HepG2 (cell line): Measurements from ENCODE around the gene DNPH1. TPM values are rescaled to one million over a fixed set of nuclear protein-coding genes. Genes with fewer than 3 reads are reported as not detected.

ENCODE experiments used
- CC2D1A ChIP-seq: sonication (generic); formaldehyde crosslinking; IDR thresholded peaks from 2 replicates; pipeline ENCODE4 v1.8.1; 2023; ENCODE audit warnings: mild to moderate bottlenecking, missing genetic modification reagents
- CREB1 ChIP-seq, 2 experiments: fragments of 450-650 bp in 1 of 2; IDR thresholded peaks; 2 replicates each; pipeline ENCODE4 v1.6.1; 2016 to 2017; ENCODE audit warnings: control low read depth in 1 of 2, mild to moderate bottlenecking in 1 of 2, missing compliant biosample characterization in 1 of 2, missing genetic modification characterization in 1 of 2
- HINFP ChIP-seq: sonication (generic); formaldehyde crosslinking; IDR thresholded peaks from 2 replicates; pipeline ENCODE4 v1.4.0; 2020; ENCODE audit warnings: low read depth, mild to moderate bottlenecking, missing genetic modification reagents
- HOXA9 ChIP-seq: sonication (generic); formaldehyde crosslinking; IDR thresholded peaks from 2 replicates; pipeline ENCODE4 v1.8.1; 2022; ENCODE audit warnings: missing genetic modification reagents, mild to moderate bottlenecking, moderate library complexity, borderline replicate concordance
- KDM4B ChIP-seq: sonication (generic); formaldehyde crosslinking; IDR thresholded peaks from 2 replicates; pipeline ENCODE4 v1.4.0; 2020; ENCODE audit warnings: missing genetic modification reagents
- KDM6A ChIP-seq: IDR thresholded peaks from 2 replicates; pipeline ENCODE4 v1.6.1; 2016; ENCODE audit warnings: low read depth
- NFKBIZ ChIP-seq: IDR thresholded peaks from 2 replicates; pipeline ENCODE4 v1.6.1; 2018; ENCODE audit warnings: missing genetic modification reagents, missing compliant biosample characterization
- PHB2 ChIP-seq: fragments of 450-650 bp; IDR thresholded peaks from 2 replicates; pipeline ENCODE4 v1.6.1; 2018; ENCODE audit not compliant: partially characterized antibody
- POGK ChIP-seq: sonication (generic); formaldehyde crosslinking; conservative IDR thresholded peaks from 2 replicates; pipeline ENCODE4 v1.8.0; 2022; ENCODE audit warnings: mild to moderate bottlenecking, moderate library complexity, missing genetic modification reagents
- PRDM4 ChIP-seq: sonication (generic); formaldehyde crosslinking; IDR thresholded peaks from 2 replicates; pipeline ENCODE4 v1.9.0; 2021; ENCODE audit warnings: missing genetic modification reagents, borderline replicate concordance
- RFXAP ChIP-seq: sonication (generic); formaldehyde crosslinking; IDR thresholded peaks from 2 replicates; pipeline ENCODE4 v1.4.0; 2020; ENCODE audit warnings: missing genetic modification reagents, borderline replicate concordance
- SAP130 ChIP-seq: IDR thresholded peaks from 2 replicates; pipeline ENCODE4 v1.6.1; 2016; ENCODE audit warnings: low read depth
- SPEN ChIP-seq: sonication (generic); formaldehyde crosslinking; IDR thresholded peaks from 2 replicates; pipeline ENCODE4 v1.5.1; 2020; ENCODE audit warnings: low read depth, mild to moderate bottlenecking, missing genetic modification reagents
- TMF1 ChIP-seq: sonication (generic); formaldehyde crosslinking; IDR thresholded peaks from 2 replicates; pipeline ENCODE4 v1.8.1; 2022; ENCODE audit warnings: low read depth, missing genetic modification reagents
- ZKSCAN8 ChIP-seq: IDR thresholded peaks from 2 replicates; pipeline ENCODE4 v1.6.1; 2016; ENCODE audit warnings: borderline replicate concordance, missing genetic modification reagents, missing compliant biosample characterization
- ZNF160 ChIP-seq: sonication (generic); formaldehyde crosslinking; IDR thresholded peaks from 2 replicates; pipeline ENCODE4 v1.8.0; 2022; ENCODE audit warnings: mild to moderate bottlenecking, inconsistent platforms, missing genetic modification reagents
- ZNF530 ChIP-seq: sonication (generic); formaldehyde crosslinking; IDR thresholded peaks from 2 replicates; pipeline ENCODE4 v1.5.0; 2020; ENCODE audit warnings: low read depth, mild to moderate bottlenecking, missing genetic modification reagents
- ZNF790 ChIP-seq: sonication (generic); formaldehyde crosslinking; IDR thresholded peaks from 2 replicates; pipeline ENCODE4 v1.8.0; 2022; ENCODE audit warnings: missing genetic modification reagents, mild to moderate bottlenecking, borderline replicate concordance
- ZNF800 ChIP-seq: sonication (generic); formaldehyde crosslinking; IDR thresholded peaks from 2 replicates; pipeline ENCODE4 v1.4.0; 2020; ENCODE audit warnings: missing genetic modification reagents
- polyA plus RNA-seq, 8 experiments: library from polyadenylated mRNA; depleted of rRNA in 3 of 8; stranded (reverse) in 7 of 8; unstranded in 1 of 8; fragments of >200 nt; fragmentation: Illumina TruSeq in 4 of 8; extraction: Trizol in 4 of 8; gene quantifications; 2 replicates each; pipeline versions ENCODE4 v1.2.1 to v1.2.3, GENCODE V29; 2011 to 2016; ENCODE audit warnings: low read depth in 4 of 8, missing spikeins in 1 of 8, mixed read lengths in 1 of 8; ENCODE audit not compliant: insufficient read depth in 1 of 8
- total RNA-seq, 5 experiments: library from RNA; depleted of rRNA; stranded (reverse); fragments of >200 nt; fragmentation: Illumina TruSeq; extraction: Trizol; gene quantifications; 2 replicates each; pipeline ENCODE4 v1.2.3, GENCODE V29; 2016; ENCODE audit warnings: low read depth in 1 of 5

The DNPH1 gene
- total and polyA plus RNA-seq, 2 of the 13 experiments (the other 11 are each of a cell fraction or from before 2014, with no cell fraction given) = 56.5 to 75.1 TPM

GRCh38 chr6:43274916-43275597 is 45.8 kb upstream of the DNPH1 start (continued):
- TF ChIP-seq HINFP (peak; percentile 82), SPEN (CRISPR knock-in tag) (peak; percentile 69; the same call in 1 of the 2 replicates), PHB2 (no peak), NFKBIZ (0 out of 2 replicates have a peak, but pooled peaks have one; percentile 18), HOXA9 (CRISPR knock-in tag) (no peak), TMF1 (CRISPR knock-in tag) (peak; percentile 88), POGK (CRISPR knock-in tag) (peak; percentile 68; the same call in 1 of the 2 replicates), SAP130 (CRISPR knock-in tag) (peak; percentile 56; the same call in 1 of the 2 replicates), KDM4B (CRISPR knock-in tag) (peak; percentile 67; the same call in 1 of the 2 replicates), ZNF160 (CRISPR knock-in tag) (0 out of 2 replicates have a peak, but pooled peaks have one; percentile 64), RFXAP (peak; percentile 59; the same call in 1 of the 2 replicates), KDM6A (CRISPR knock-in tag) (peak; percentile 12; the same call in 1 of the 2 replicates), CREB1 (IDR thresholded peaks at IDR 0.05) (no peak), CREB1 (CRISPR knock-in tag; IDR thresholded peaks at IDR 0.05) (no peak), ZKSCAN8 (0 out of 2 replicates have a peak, but pooled peaks have one; percentile 42), PRDM4 (CRISPR knock-in tag) (no peak), ZNF800 (CRISPR knock-in tag) (no peak), ZNF530 (CRISPR knock-in tag) (no peak), ZNF790 (CRISPR knock-in tag) (peak; percentile 73; the same call in 1 of the 2 replicates), CC2D1A (CRISPR knock-in tag) (0 out of 2 replicates have a peak, but pooled peaks have one; percentile 74)
